Amygdala (tissue), 56 donors: ENCODE measurements around the gene MSANTD2.
"Not testable (repeated sequence)": the region's sequence is repeated elsewhere in the genome, so short reads cannot be mapped to it uniquely, and the experiment has no call there.

Source experiments
- DNase-seq, 56 donors: peaks; one replicate each; lab custom pipeline; 2025; lab: John Stamatoyannopoulos, UW

The MSANTD2 gene

GRCh38 chr11:124778281-124778680, 21.9 kb downstream of the MSANTD2 start:
- DNase-seq, result no peak

- no peak for DNase-seq
These were observed 23.2 kb downstream of the MSANTD2 start for GRCh38 chr11:124776865-124777645.

- not testable (repeated sequence) for DNase-seq
These were observed 29.2 kb downstream of the MSANTD2 start for GRCh38 chr11:124770959-124771358.

GRCh38 chr11:124769806-124770774, 30.1 kb downstream of the MSANTD2 start:
- no peak for DNase-seq

- DNase-seq, result no peak
These were observed 31.3 kb downstream of the MSANTD2 start for GRCh38 chr11:124768914-124769313.

GRCh38 chr11:124766156-124766555, 34.0 kb downstream of the MSANTD2 start:
- no peak for DNase-seq

- peak in 36 of 56 donors; percentile 13 to 82 (median 42) for DNase-seq
These were observed 36.9 kb downstream of the MSANTD2 start for GRCh38 chr11:124763156-124763947.

- DNase-seq, result no peak
These were observed 37.5 kb downstream of the MSANTD2 start for GRCh38 chr11:124762624-124763155.

GRCh38 chr11:124762105-124762623, 38.0 kb downstream of the MSANTD2 start, which contains the start of gene ESAM:
TSS of gene ESAM (minus strand) at chr11:124762290. CDS start at chr11:124762154, 136 bp downstream.
- no peak for DNase-seq

GRCh38 chr11:124761301-124762104, 38.7 kb downstream of the MSANTD2 start:
- no peak for DNase-seq

- no peak for DNase-seq
These were observed 39.4 kb downstream of the MSANTD2 start for GRCh38 chr11:124760806-124761205.

- DNase-seq, result no peak
These were observed 40.0 kb downstream of the MSANTD2 start for GRCh38 chr11:124760205-124760652.

- no peak for DNase-seq
These were observed 40.7 kb downstream of the MSANTD2 start for GRCh38 chr11:124759266-124760204.

GRCh38 chr11:124758355-124759265, 41.6 kb downstream of the MSANTD2 start:
- peak in 38 of 56 donors; percentile 20 to 79 (median 40) for DNase-seq

- no peak for DNase-seq
These were observed 42.9 kb downstream of the MSANTD2 start for GRCh38 chr11:124757320-124757719.

- no peak for DNase-seq
These were observed 43.4 kb downstream of the MSANTD2 start for GRCh38 chr11:124756753-124757227.
